ENCODE measurements around the gene USP20. TPM values are rescaled to one million over a fixed set of nuclear protein-coding genes. Genes with fewer than 3 reads are reported as not detected.
"Not testable (repeated sequence)": the region's sequence is repeated elsewhere in the genome, so short reads cannot be mapped to it uniquely, and the experiment has no call there.

USP20 gene
- total and polyA plus RNA-seq, 4 donors, result 15.7 to 24.1 (median 21.4) TPM

- TF ChIP-seq, protein P1, sequence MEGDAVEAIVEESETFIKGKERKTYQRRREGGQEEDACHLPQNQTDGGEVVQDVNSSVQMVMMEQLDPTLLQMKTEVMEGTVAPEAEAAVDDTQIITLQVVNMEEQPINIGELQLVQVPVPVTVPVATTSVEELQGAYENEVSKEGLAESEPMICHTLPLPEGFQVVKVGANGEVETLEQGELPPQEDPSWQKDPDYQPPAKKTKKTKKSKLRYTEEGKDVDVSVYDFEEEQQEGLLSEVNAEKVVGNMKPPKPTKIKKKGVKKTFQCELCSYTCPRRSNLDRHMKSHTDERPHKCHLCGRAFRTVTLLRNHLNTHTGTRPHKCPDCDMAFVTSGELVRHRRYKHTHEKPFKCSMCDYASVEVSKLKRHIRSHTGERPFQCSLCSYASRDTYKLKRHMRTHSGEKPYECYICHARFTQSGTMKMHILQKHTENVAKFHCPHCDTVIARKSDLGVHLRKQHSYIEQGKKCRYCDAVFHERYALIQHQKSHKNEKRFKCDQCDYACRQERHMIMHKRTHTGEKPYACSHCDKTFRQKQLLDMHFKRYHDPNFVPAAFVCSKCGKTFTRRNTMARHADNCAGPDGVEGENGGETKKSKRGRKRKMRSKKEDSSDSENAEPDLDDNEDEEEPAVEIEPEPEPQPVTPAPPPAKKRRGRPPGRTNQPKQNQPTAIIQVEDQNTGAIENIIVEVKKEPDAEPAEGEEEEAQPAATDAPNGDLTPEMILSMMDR (IDR thresholded peaks at IDR 0.05; ENCODE audit: control extremely low read depth, extremely low read depth), result no peak
- H3K9me3 ChIP-seq (ENCODE audit: control insufficient read depth in 4 of 4, insufficient read depth in 3 of 4, low read length in 3 of 4), result no peaks in the 10 kb centered on the region
- peaks cover 0 to 6% (median 0%) of the 10 kb centered on the region in 4 donors for H3K36me3 ChIP-seq (ENCODE audit: control insufficient read depth in 4 of 4, insufficient read depth in 4 of 4, low read length in 4 of 4)
- no peak overlapping the region for H3K4me3 ChIP-seq
- peak overlapping the region; percentile 24 to 74 for H3K27ac ChIP-seq (ENCODE audit: low read depth in 1 of 2, low read length in 1 of 2)
- DNase-seq (no peak), ATAC-seq (ENCODE audit: insufficient read depth, low FRiP score) (no peak)
- H3K27me3 ChIP-seq (ENCODE audit: control insufficient read depth in 3 of 3, insufficient read depth in 3 of 3, low read length in 2 of 3), result no peaks in the 10 kb centered on the region
- WGBS, 2 donors, result 20 to 50% methylated on average over 29 of the region's 29 CpGs
- no peak overlapping the region for H3K9ac ChIP-seq (ENCODE audit: insufficient read depth in 1 of 2, low read length in 2 of 2)
- peaks cover 5 to 44% (median 9%) of the 10 kb centered on the region in 5 donors for H3K4me1 ChIP-seq (ENCODE audit: control insufficient read depth in 5 of 5, insufficient read depth in 5 of 5, low read length in 5 of 5)
Measured at GRCh38 chr9:129888293-129889121, 53.2 kb downstream of the USP20 start.

DNA sequence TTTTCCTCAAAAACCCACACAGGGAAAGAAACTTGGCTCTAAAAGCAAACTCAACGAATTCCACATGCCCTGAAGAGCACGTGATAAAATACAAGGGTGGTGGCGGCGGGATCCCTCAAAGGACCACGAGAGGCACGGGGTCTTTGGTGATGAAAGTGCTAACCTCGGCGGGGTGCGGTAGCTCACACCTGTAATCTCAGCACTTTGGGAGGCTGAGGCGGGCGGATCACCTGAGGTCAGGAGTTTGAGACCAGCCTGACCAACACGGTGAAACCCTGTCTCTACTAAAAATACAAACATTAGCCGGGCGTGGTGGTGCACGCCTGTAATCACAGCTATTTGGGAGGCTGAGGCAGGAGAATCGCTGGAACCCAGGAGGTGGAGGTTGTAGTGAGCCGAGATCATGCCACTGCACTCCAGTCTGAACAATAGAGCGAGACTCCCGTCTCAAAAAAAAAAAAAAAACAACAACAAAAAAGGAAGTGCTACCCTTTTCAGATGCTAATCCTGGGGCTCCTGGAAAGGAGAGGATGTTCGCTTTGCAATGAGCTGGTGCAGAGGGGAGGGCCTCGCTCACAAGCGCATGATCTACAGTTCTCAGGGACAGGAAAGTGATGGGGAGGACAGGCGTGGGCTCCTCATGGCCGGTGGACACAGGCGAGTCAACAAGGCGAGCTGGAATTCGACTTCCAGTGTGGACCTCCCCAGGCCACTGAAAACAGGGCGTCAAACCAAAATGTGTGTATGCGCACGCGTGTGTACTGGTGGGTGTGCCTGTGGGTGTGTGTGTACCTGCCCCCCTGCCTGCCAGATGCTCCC lies 54.1 kb downstream of the USP20 start:
- H3K4me1 ChIP-seq (ENCODE audit: control insufficient read depth in 5 of 5, insufficient read depth in 5 of 5, low read length in 5 of 5), result peaks cover 3 to 40% (median 9%) of the 10 kb centered on the region in 5 donors
- H3K27me3 ChIP-seq (ENCODE audit: control insufficient read depth in 3 of 3, insufficient read depth in 3 of 3, low read length in 2 of 3), result no peaks in the 10 kb centered on the region
- WGBS, 2 donors, result 59 to 76% methylated on average over 31 of the region's 31 CpGs
- H3K4me3 ChIP-seq, result no peak overlapping the region
- DNase-seq, result no peak
- peak overlapping the region in 1 of 2 donors; percentile 74 for H3K27ac ChIP-seq (ENCODE audit: low read depth in 1 of 2, low read length in 1 of 2)
- ATAC-seq (ENCODE audit: insufficient read depth, low FRiP score), result no peak
- TF ChIP-seq, protein P1 (IDR thresholded peaks at IDR 0.05; ENCODE audit: control extremely low read depth, extremely low read depth), result no peak
- H3K36me3 ChIP-seq (ENCODE audit: control insufficient read depth in 4 of 4, insufficient read depth in 4 of 4, low read length in 4 of 4), result peaks cover 0 to 6% (median 1%) of the 10 kb centered on the region in 4 donors
- no peaks in the 10 kb centered on the region for H3K9me3 ChIP-seq (ENCODE audit: control insufficient read depth in 4 of 4, insufficient read depth in 3 of 4, low read length in 3 of 4)
- H3K9ac ChIP-seq (ENCODE audit: insufficient read depth in 1 of 2, low read length in 2 of 2), result no peak overlapping the region

DNA sequence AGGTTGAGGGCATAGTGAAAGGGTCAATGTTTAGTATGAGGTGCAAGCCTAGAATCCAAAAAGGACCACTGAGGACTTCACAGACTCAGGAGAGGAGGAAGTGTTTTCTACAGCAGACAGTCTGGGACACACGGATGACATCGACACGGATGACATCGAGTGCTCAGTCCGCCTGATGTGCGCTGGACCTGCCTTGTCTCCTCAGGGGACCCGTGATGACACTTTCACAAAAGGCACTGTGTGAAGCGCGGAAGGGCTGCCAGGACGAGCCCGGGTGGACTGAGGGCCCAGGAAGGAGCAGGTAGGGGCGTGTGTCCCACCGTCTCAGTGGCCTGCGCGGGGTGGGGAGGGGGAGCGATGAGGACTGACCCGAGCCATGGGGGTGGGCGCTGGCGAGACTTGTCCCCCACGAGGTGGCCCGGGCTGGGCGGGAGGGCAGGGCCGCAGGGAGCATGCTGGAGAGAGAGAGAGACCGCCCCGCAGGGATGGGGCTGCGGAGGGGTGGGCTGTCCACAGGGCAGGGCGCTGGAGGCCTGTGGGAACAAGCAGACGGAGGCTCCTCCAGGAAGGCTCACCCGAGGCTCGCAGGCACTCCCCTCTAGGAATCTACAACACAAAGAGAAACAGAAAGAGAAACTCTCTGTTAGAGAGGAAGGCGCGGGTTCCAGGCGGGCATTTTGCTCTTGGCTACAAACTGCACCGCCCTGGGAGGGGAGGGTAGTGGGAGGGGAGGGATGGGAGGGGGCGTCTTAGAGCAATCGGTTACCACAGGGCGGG lies 54.9 kb downstream of the USP20 start:
- Histone ChIP-seq H3K36me3 (ENCODE audit: control insufficient read depth in 4 of 4, insufficient read depth in 4 of 4, low read length in 4 of 4) (peaks cover 2 to 10% (median 2%) of the 10 kb centered on the region in 4 donors), H3K4me1 (ENCODE audit: control insufficient read depth in 5 of 5, insufficient read depth in 5 of 5, low read length in 5 of 5) (peaks cover 3 to 32% (median 5%) of the 10 kb centered on the region in 5 donors), H3K9me3 (ENCODE audit: control insufficient read depth in 4 of 4, insufficient read depth in 3 of 4, low read length in 3 of 4) (no peaks in the 10 kb centered on the region), H3K9ac (ENCODE audit: insufficient read depth in 1 of 2, low read length in 2 of 2) (no peak overlapping the region), H3K27ac (ENCODE audit: low read depth in 1 of 2, low read length in 1 of 2) (peak overlapping the region in 1 of 2 donors; percentile 43), H3K27me3 (ENCODE audit: control insufficient read depth in 3 of 3, insufficient read depth in 3 of 3, low read length in 2 of 3) (no peaks in the 10 kb centered on the region), H3K4me3 (no peak overlapping the region)
- TF ChIP-seq, protein P1 (IDR thresholded peaks at IDR 0.05; ENCODE audit: control extremely low read depth, extremely low read depth), result no peak
- ATAC-seq (ENCODE audit: insufficient read depth, low FRiP score), result no peak
- DNase-seq, result no peak
- 44 to 54% methylated on average over 34 to 37 of the region's 37 CpGs for WGBS, 2 donors

- DNase-seq; H3K4me3 ChIP-seq; H3K9me3 ChIP-seq (ENCODE audit: control insufficient read depth in 4 of 4, insufficient read depth in 3 of 4, low read length in 3 of 4); H3K27me3 ChIP-seq (ENCODE audit: control insufficient read depth in 3 of 3, insufficient read depth in 3 of 3, low read length in 2 of 3); ATAC-seq (ENCODE audit: insufficient read depth, low FRiP score); H3K9ac ChIP-seq (ENCODE audit: insufficient read depth in 1 of 2, low read length in 2 of 2); H3K27ac ChIP-seq (ENCODE audit: low read depth in 1 of 2, low read length in 1 of 2): not testable (repeated sequence)
- WGBS, 2 donors, result 56 to 73% methylated on average over 12 to 14 of the region's 14 CpGs
- peaks cover 0 to 27% (median 3%) of the 10 kb centered on the region in 5 donors for H3K4me1 ChIP-seq (ENCODE audit: control insufficient read depth in 5 of 5, insufficient read depth in 5 of 5, low read length in 5 of 5)
- peaks cover 2 to 12% (median 4%) of the 10 kb centered on the region in 4 donors for H3K36me3 ChIP-seq (ENCODE audit: control insufficient read depth in 4 of 4, insufficient read depth in 4 of 4, low read length in 4 of 4)
Measured at GRCh38 chr9:129890718-129891299, 55.6 kb downstream of the USP20 start.

Data from lung (tissue), 12 donors.